IMR-90 (cell line): ENCODE measurements around the gene ADM2. TPM values are rescaled to one million over a fixed set of nuclear protein-coding genes. Genes with fewer than 3 reads are reported as not detected.
A peak's percentile ranks its signal among the peaks of the same experiment; 100 is the strongest.

Experiments
- ATAC-seq: fragments of 200-7000 bp; cut with Tn5 transposase; 2 replicates; pipeline ENCODE4 v1.9.1; 2020; ENCODE audit warnings: low read depth, mild to moderate bottlenecking, moderate library complexity
- BruUV-seq: library from RNA; stranded (reverse); fragments of 400-500 nt; replicated peaks from 2 replicates; lab custom pipeline; 2021; lab: Mats Ljungman, UMichigan
- CTCF ChIA-PET: fragments of 300-600 bp; formaldehyde crosslinking; extraction: SDS; loops from one replicate; lab custom pipeline; 2021; ENCODE audit warnings: antibody characterized with exemption; lab: Yijun Ruan, JAX
- POLR2A ChIA-PET: fragments of 300-600 bp; sonication (Branson Sonifier 250); formaldehyde crosslinking; loops from one replicate; lab custom pipeline; 2022; ENCODE audit warnings: antibody characterized with exemption; ENCODE audit not compliant: unreplicated experiment; lab: Charles Lee
- DNase-seq: peaks from one replicate; pipeline ENCODE4 v3.0.0; 2013
- H2AFZ ChIP-seq: replicated peaks from 2 replicates; pipeline ENCODE3; 2013; ENCODE audit warnings: low read length, mild to moderate bottlenecking; ENCODE audit not compliant: poor library complexity
- H2AK5ac ChIP-seq: 2 replicates; pipeline ENCODE4 v1.6.1; 2013; ENCODE audit warnings: low read depth, low read length, inconsistent platforms
- H2AK9ac ChIP-seq: replicated peaks from 2 replicates; pipeline ENCODE3; 2013; ENCODE audit warnings: mild to moderate bottlenecking, low read depth, low read length, moderate library complexity; ENCODE audit not compliant: poor library complexity
- H2BK120ac ChIP-seq: 2 replicates; pipeline ENCODE4 v1.6.1; 2013; ENCODE audit warnings: low read depth, low read length, inconsistent platforms
- H2BK15ac ChIP-seq: 3 replicates; pipeline ENCODE4 v1.6.1; 2013; ENCODE audit warnings: low read depth, low read length, inconsistent platforms
- H2BK20ac ChIP-seq: 2 replicates; pipeline ENCODE4 v1.6.1; 2013; ENCODE audit warnings: low read depth, mild to moderate bottlenecking, inconsistent platforms, low read length, moderate library complexity
- H2BK5ac ChIP-seq: 2 replicates; pipeline ENCODE4 v1.6.1; 2013; ENCODE audit warnings: mild to moderate bottlenecking, low read depth, low read length, inconsistent platforms; ENCODE audit not compliant: poor library complexity, severe bottlenecking
- H3K14ac ChIP-seq: replicated peaks from 2 replicates; pipeline ENCODE4 v1.6.1; 2013; ENCODE audit warnings: low read depth, low read length, inconsistent platforms
- H3K18ac ChIP-seq: 2 replicates; pipeline ENCODE4 v1.6.1; 2013; ENCODE audit warnings: low read depth, low read length, control low read depth
- H3K23ac ChIP-seq: 2 replicates; pipeline ENCODE4 v1.6.1; 2013; ENCODE audit warnings: low read depth, low read length, inconsistent platforms
- H3K27ac ChIP-seq: 2 replicates; pipeline ENCODE4 v1.5.1; 2013; ENCODE audit warnings: mild to moderate bottlenecking, control low read depth, low read length; ENCODE audit not compliant: insufficient read depth
- H3K27me3 ChIP-seq: 2 replicates; pipeline ENCODE4 v1.6.1; 2013; ENCODE audit warnings: low read length; ENCODE audit not compliant: control insufficient read depth, insufficient read depth
- H3K36me3 ChIP-seq: 2 replicates; pipeline ENCODE4 v1.6.1; 2013; ENCODE audit warnings: low read length, mixed read lengths; ENCODE audit not compliant: control insufficient read depth, insufficient read depth
- H3K4ac ChIP-seq: 2 replicates; pipeline ENCODE4 v1.6.1; 2013; ENCODE audit warnings: low read depth, low read length, inconsistent platforms
- H3K4me1 ChIP-seq: 2 replicates; pipeline ENCODE4 v1.6.1; 2013; ENCODE audit warnings: low read length, mixed read lengths; ENCODE audit not compliant: control insufficient read depth, insufficient read depth
- H3K4me2 ChIP-seq: 2 replicates; pipeline ENCODE4 v1.6.1; 2013; ENCODE audit warnings: low read depth, mild to moderate bottlenecking, control low read depth, low read length, moderate library complexity
- H3K4me3 ChIP-seq: 2 replicates; pipeline ENCODE4 v1.5.1; 2013; ENCODE audit warnings: low read depth, mild to moderate bottlenecking, control low read depth, low read length, moderate library complexity; ENCODE audit not compliant: insufficient read depth
- H3K56ac ChIP-seq: 2 replicates; pipeline ENCODE4 v1.6.1; 2013; ENCODE audit warnings: low read length, inconsistent platforms; ENCODE audit not compliant: insufficient read depth; ENCODE audit errors: extremely low read depth
- H3K79me1 ChIP-seq, 2 experiments: 2 replicates each; pipeline ENCODE4 v1.6.1; 2013; ENCODE audit warnings: low read length in 2 of 2, inconsistent platforms in 1 of 2, low read depth in 1 of 2
- H3K9ac ChIP-seq: 2 replicates; pipeline ENCODE4 v1.6.1; 2013; ENCODE audit warnings: low read depth, low read length, control low read depth
- H3K9me1 ChIP-seq: 2 replicates; pipeline ENCODE4 v1.6.1; 2013; ENCODE audit warnings: low read length, inconsistent platforms; ENCODE audit not compliant: insufficient read depth
- H3K9me3 ChIP-seq: 2 replicates; pipeline ENCODE4 v1.6.1; 2013; ENCODE audit warnings: low read length; ENCODE audit not compliant: control insufficient read depth, insufficient read depth
- H4K20me1 ChIP-seq: 2 replicates; pipeline ENCODE4 v1.6.1; 2013; ENCODE audit warnings: low read length, inconsistent platforms; ENCODE audit not compliant: insufficient read depth
- H4K5ac ChIP-seq: 2 replicates; pipeline ENCODE4 v1.6.1; 2013; ENCODE audit warnings: mild to moderate bottlenecking, low read depth, low read length, control low read depth
- H4K8ac ChIP-seq, 2 experiments: 2 replicates each; pipeline ENCODE4 v1.6.1; 2013; ENCODE audit warnings: low read depth in 2 of 2, low read length in 2 of 2, control low read depth in 1 of 2, inconsistent platforms in 1 of 2
- H4K91ac ChIP-seq: 2 replicates; pipeline ENCODE4 v1.6.1; 2013; ENCODE audit warnings: low read depth, low read length, inconsistent platforms; ENCODE audit not compliant: insufficient read depth
- BHLHE40 ChIP-seq: fragments of 150-350 bp; IDR thresholded peaks from 2 replicates; pipeline ENCODE4 v1.6.1; 2016; ENCODE audit warnings: mild to moderate bottlenecking, low read depth, low read length
- MXI1 ChIP-seq: IDR thresholded peaks from 2 replicates; pipeline ENCODE4 v1.6.1; 2012; ENCODE audit warnings: low read depth, mild to moderate bottlenecking, low read length, moderate library complexity, borderline replicate concordance
- RAD21 ChIP-seq: IDR thresholded peaks from 2 replicates; pipeline ENCODE4 v1.6.1; 2012; ENCODE audit warnings: low read length, improper control_type of control experiment
- SMC3 ChIP-seq: fragments of 150-350 bp; IDR thresholded peaks from 2 replicates; pipeline ENCODE4 v1.6.1; 2016; ENCODE audit warnings: low read depth, mild to moderate bottlenecking, antibody characterized with exemption, low read length, moderate library complexity
- USF2 ChIP-seq: fragments of 150-350 bp; IDR thresholded peaks from 2 replicates; pipeline ENCODE4 v1.6.1; 2017; ENCODE audit warnings: mild to moderate bottlenecking, antibody characterized with exemption, low read length, low read depth
- WGBS, 2 experiments: methylation state at CpG; one replicate each; pipeline versions ENCODE4 v1.1.5 to v1.1.7; 2013; ENCODE audit warnings: missing lambda C conversion rate in 2 of 2; ENCODE audit not compliant: insufficient read length in 1 of 2; ENCODE audit errors: extremely low coverage in 2 of 2; 5-methylcytosine and 5-hydroxymethylcytosine counted together
- dilution Hi-C: fragments of 300-500 bp; cut with HindIII; formaldehyde crosslinking; loops from one replicate; pipeline ENCODE4 v1.14.3; 2018; ENCODE audit warnings: low sequenced_read_pairs; ENCODE audit not compliant: unreplicated experiment
- in situ Hi-C: fragments of 300-500 bp; cut with MboI; formaldehyde crosslinking; loops from 3 replicates; pipeline ENCODE4 v1.14.3; 2019; ENCODE audit warnings: low sequenced_read_pairs, inconsistent platforms, mixed read lengths
- intact Hi-C: fragments of 100-400 bp; cut with micrococcal nuclease; formaldehyde crosslinking; loops from 2 replicates; pipeline ENCODE4 v1.10.0; 2022
- polyA plus RNA-seq, 3 experiments: library from polyadenylated mRNA; depleted of rRNA; stranded (reverse); fragments of >200 nt; gene quantifications; 2 replicates each; pipeline ENCODE4 v1.2.3, GENCODE V29; 2012; ENCODE audit warnings: low replicate concordance in 1 of 3
- total RNA-seq: library from RNA; depleted of rRNA; stranded (reverse); fragments of >200 nt; gene quantifications from 2 replicates; pipeline ENCODE4 v1.2.3, GENCODE V29; 2012

Gene ADM2
- total and polyA plus RNA-seq, 2 of the 4 experiments (the other 2 are of a cell fraction) = 0.18 to 2.3 TPM

GRCh38 chr22:50481045-50481439 is 301 bp upstream of the ADM2 start:
- BruUV-seq = no TSS peak
- in situ Hi-C loops (no loop called here), dilution Hi-C loops (no loop called here), intact Hi-C loops (no loop called here)
- Histone ChIP-seq H3K9ac (no peak overlapping the region), H3K18ac (no peak overlapping the region), H3K79me1 (peaks cover 0 to 3% of the 10 kb centered on the region in 2 experiments; a peak in 1 of 4 replicates), H3K9me3 (no peaks in the 10 kb centered on the region), H2AFZ (peak overlapping the region; percentile 86), H3K56ac (no peak overlapping the region), H4K8ac (peak overlapping the region in 1 of 2 experiments; percentile 48; a peak in 1 of 4 replicates), H3K27ac (no peak overlapping the region), H3K4me3 (peak overlapping the region; percentile 57), H3K9me1 (no peaks in the 10 kb centered on the region; the same call in 1 of the 2 replicates), H2BK20ac (no peak overlapping the region), H3K4me1 (no peaks in the 10 kb centered on the region; the same call in 1 of the 2 replicates), H3K4ac (no peak overlapping the region), H2BK120ac (no peak overlapping the region), H4K91ac (no peak overlapping the region), H3K23ac (no peak overlapping the region), H3K4me2 (peak overlapping the region; percentile 19), H4K20me1 (no peaks in the 10 kb centered on the region; the same call in 1 of the 2 replicates), H3K27me3 (peaks cover 21% of the 10 kb centered on the region), H4K5ac (no peak overlapping the region), H2AK5ac (no peak overlapping the region), H2BK5ac (no peak overlapping the region), H3K14ac (no peak overlapping the region), H2BK15ac (no peak overlapping the region), H2AK9ac (peak overlapping the region; percentile 28), H3K36me3 (peaks cover 4% of the 10 kb centered on the region; the same call in 1 of the 2 replicates)
- WGBS, 2 experiments = 9% methylated on average over 30 of the region's 45 CpGs; no CpG with 5 or more reads in 1 of the 2 experiments
- ATAC-seq (no peak; the same call in 1 of the 2 replicates), DNase-seq (no peak)
- ChIA-PET POLR2A (no interaction called here), CTCF (no interaction called here)
- no peak for TF ChIP-seq USF2
- TF ChIP-seq MXI1 = no peak
- no peak for TF ChIP-seq BHLHE40
- no peak for TF ChIP-seq SMC3
- no peak for TF ChIP-seq RAD21
